SKM-1 (cell line): ENCODE measurements around the gene ABLIM2.

Experiments
- DNase-seq: peaks from one replicate; lab custom pipeline; 2025; ENCODE audit not compliant: unreplicated experiment; lab: John Stamatoyannopoulos, UW

ABLIM2 gene

GRCh38 chr4:8159537-8160232, 1.1 kb upstream of the ABLIM2 start:
- DNase-seq = no peak

DNA sequence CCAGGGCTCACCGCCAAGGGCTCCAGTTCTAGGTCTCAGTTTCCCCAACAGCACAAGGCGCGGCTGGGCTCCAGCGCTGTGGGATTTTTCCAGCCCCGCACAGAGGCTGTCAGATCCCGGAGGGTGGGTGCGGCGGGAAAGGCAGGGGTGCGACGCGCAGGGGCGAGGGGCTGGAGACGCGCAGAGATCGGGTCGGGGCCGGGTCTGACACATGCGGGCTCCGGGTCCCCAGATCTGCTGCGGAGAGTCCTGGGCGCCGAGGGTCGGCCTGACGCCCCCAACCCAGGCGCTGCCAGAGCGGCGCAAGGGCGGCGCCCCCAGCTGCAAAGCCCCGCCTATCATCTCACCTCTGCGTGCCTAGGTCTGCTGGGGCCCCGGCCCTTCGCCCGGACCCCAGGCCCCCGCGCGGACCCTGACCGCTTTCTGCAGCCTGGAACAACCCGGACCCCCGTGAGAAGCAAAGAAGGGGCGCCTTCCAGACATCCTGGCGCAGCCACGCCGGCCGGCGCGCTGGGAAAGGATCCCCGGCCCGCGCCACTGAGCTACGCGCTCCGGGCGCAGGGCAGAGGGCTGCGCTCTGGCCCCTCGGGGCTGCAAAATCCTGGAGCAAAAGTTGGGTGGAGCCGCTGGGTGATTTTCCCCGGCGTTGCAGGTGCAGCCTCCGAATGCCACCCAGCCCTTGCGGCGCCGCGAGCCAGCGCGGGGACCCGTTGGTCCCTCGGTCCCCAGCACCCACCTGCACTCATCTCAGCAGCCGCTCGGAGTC, 486 bp downstream of the ABLIM2 start:
- no peak for DNase-seq

DNA sequence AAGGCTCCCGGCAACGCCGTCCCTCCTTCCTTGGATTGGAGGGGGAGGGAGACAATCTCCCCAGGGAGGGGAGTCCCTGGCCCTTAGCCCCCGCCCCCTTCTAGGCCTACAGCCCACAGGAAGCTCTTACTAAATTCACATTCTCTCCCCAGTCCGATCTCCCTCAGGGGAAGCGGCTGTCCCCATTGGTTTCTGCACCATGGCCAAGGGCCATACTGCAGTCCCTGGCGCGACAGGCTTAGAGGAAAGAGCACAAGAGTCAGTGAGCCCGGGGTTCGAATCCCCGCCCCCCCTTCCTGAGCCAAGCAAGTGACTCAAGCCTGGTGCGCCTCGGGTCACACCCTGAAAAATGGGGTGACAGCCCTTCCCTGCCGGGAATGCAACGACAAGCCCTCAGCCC, 1.1 kb downstream of the ABLIM2 start:
- DNase-seq = no peak

DNA sequence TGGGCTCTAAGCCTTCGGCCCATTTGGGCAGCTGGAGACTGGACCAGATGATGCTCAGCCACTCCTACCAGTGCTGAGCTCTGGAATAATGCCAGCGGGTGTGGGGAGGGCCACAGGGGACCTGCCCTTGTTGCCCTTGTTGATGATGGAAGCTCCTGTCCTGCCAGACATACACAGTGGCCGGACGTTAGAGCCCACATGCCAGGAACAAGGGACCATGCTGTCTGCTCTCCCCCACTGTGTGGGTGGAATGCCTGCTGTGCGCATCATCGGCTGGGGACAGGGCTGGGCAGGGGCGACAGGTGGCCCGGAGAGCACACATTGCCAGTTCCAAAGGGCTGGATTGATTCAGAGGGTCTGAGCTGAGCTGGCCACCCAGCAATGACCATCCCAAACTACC, 2.0 kb downstream of the ABLIM2 start:
- DNase-seq = no peak

GRCh38 chr4:8155660-8156421, 2.8 kb downstream of the ABLIM2 start:
- no peak for DNase-seq

DNA sequence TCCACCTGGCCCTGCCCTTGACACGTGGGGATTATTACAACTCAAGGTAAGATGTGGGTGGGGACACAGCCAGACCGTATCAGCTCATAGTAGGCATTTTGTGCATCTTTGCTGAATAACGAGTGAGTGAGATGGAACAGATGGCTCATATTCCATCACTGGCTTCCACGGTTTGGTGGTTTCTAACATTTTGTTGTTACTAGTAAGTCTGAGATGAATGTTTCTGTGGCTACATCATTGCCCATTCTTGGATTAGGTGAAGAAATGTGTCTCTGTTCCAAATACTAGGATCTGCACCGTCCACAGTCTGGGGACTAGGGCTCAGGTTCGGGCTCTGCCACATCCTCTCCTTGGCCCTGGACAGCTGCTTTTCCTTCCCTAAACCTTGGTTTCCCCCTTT, 3.6 kb downstream of the ABLIM2 start:
- no peak for DNase-seq

DNA sequence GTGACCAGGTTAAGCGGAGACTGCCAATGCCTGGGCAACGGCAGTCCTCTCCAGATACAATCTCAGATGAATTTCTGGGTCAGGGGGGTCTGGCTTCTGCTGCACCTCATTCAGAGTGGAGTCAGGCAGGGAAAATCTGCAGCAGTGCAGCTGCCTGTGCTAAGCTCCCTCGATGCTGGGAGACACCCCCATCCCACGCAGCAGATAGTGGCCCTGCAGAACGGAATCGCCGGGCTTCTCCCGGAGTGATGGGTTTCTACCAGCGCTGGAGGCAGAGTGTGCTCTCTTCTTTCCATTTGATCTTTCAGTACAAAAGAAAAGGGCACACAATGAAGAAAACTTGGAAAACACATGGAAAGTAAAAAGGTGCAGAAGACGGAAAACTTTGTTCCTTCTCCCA, 5.2 kb downstream of the ABLIM2 start:
- DNase-seq = no peak

- no peak for DNase-seq
Measured at GRCh38 chr4:8152865-8153257, 5.8 kb downstream of the ABLIM2 start.

GRCh38 chr4:8152090-8152864, 6.3 kb downstream of the ABLIM2 start:
- DNase-seq = no peak

- no peak for DNase-seq
Measured at GRCh38 chr4:8151165-8151650, 7.4 kb downstream of the ABLIM2 start.

- no peak for DNase-seq
Measured at GRCh38 chr4:8150152-8151090, 8.2 kb downstream of the ABLIM2 start.

DNA sequence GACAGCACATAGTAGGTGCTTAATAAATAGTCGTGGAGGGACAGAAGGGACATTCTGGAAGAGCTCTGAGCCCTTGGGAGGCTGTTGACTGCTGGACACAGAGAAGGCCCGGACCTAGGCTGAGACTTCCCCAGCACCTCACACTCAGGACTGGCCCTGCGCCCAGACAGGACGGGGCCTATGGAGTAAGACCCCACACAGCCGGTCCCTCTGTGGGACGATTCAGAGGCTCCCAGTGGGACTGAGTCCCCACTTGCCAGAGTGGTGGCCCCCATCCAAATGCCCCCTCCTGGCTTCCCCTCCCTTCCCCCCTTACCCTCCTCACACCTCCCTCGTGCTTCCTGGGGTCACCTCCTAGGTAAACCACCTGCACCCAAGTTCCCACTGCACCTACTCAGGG, 8.9 kb downstream of the ABLIM2 start:
- no peak for DNase-seq

GRCh38 chr4:8148785-8149435, 9.7 kb downstream of the ABLIM2 start:
- DNase-seq = no peak

- no peak for DNase-seq
Measured at GRCh38 chr4:8148159-8148558, 10.5 kb downstream of the ABLIM2 start.

GRCh38 chr4:8147231-8147970, 11.2 kb downstream of the ABLIM2 start:
- DNase-seq = no peak

GRCh38 chr4:8146157-8146556, 12.5 kb downstream of the ABLIM2 start:
- DNase-seq = no peak

- no peak for DNase-seq
Measured at GRCh38 chr4:8144359-8144758, 14.3 kb downstream of the ABLIM2 start.

DNA sequence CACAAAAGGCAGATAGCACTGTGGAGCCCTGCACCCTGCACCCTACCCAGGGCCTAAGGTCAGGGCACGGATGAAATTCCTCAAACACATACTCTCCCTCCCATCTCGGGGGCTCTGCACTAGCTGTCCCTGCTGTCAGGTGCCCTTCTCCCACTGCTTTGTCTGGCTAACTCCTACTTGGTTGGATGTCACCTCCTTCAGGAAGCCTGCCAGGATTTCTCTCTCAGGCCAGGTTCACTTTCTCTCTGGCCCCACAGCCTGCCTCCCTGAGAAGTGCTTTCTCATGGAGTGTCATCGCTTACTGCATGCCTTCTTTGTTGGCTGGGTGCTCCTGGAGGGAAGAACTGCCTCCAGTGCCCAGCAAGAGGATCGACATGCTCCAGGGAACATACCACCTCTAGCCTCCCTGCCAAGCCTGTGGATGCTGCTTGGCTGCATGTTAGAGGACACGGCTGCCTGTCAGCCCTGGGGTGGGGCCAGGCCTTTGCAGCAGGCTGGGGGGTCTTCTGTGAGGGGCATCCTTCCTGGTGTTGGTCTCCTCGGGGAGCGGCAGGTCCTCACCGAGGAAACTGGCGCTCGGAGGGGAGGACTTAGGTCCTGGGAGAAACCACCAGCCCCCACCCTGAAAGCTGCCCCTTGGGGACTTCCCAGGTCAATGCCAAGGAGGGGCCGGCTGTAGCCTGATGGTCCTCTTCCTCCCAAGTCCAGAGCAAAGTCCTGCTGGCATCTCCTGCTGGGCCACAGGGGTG, 15.0 kb downstream of the ABLIM2 start:
- DNase-seq = no peak
